ENCODE measurements around the gene MEX3D.

DNA sequence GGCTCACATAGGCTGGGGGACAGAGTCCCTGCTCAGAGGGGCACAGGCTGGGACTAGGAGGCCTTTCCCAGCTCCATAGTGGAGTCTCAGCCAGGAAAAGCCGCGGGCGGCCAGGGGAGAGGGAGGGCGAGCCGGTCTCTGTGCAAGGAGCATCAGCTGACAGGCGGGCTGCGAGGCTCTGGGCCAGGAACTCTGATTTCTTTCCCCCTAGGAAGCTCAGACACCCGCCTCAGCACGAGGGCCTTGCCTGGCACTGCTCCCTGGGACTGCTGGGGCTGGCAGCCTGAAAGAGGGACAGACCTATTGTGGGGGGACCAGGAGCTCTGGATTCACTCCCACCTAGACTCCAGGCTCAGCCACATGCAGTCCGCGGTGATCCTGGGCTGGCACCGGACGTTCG lies 46.5 kb downstream of the MEX3D start:
- TF ChIP-seq, protein P1, sequence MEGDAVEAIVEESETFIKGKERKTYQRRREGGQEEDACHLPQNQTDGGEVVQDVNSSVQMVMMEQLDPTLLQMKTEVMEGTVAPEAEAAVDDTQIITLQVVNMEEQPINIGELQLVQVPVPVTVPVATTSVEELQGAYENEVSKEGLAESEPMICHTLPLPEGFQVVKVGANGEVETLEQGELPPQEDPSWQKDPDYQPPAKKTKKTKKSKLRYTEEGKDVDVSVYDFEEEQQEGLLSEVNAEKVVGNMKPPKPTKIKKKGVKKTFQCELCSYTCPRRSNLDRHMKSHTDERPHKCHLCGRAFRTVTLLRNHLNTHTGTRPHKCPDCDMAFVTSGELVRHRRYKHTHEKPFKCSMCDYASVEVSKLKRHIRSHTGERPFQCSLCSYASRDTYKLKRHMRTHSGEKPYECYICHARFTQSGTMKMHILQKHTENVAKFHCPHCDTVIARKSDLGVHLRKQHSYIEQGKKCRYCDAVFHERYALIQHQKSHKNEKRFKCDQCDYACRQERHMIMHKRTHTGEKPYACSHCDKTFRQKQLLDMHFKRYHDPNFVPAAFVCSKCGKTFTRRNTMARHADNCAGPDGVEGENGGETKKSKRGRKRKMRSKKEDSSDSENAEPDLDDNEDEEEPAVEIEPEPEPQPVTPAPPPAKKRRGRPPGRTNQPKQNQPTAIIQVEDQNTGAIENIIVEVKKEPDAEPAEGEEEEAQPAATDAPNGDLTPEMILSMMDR (IDR thresholded peaks at IDR 0.05; ENCODE audit: borderline replicate concordance, extremely low read depth, low read length, poor library complexity, severe bottlenecking) = no peak
- TF ChIP-seq EZH2 (IDR thresholded peaks at IDR 0.05; ENCODE audit: borderline replicate concordance, low read depth, low read length, severe bottlenecking) = no peak
